ENCODE data around the gene TRIM44. TPM values are rescaled to one million over a fixed set of nuclear protein-coding genes. Genes with fewer than 3 reads are reported as not detected.
"Not testable (repeated sequence)": the region's sequence is repeated elsewhere in the genome, so short reads cannot be mapped to it uniquely, and the experiment has no call there.

Gene TRIM44
- total RNA-seq, 1 donor from 2014 or later: 60.1 TPM

- ATAC-seq (no peak), DNase-seq (ENCODE audit: low spot score) (no peak)
- intact Hi-C loops (cut with DNase I): no loop called here
Observed at GRCh38 chr11:35740061-35740799, 77.7 kb downstream of the TRIM44 start.

DNA sequence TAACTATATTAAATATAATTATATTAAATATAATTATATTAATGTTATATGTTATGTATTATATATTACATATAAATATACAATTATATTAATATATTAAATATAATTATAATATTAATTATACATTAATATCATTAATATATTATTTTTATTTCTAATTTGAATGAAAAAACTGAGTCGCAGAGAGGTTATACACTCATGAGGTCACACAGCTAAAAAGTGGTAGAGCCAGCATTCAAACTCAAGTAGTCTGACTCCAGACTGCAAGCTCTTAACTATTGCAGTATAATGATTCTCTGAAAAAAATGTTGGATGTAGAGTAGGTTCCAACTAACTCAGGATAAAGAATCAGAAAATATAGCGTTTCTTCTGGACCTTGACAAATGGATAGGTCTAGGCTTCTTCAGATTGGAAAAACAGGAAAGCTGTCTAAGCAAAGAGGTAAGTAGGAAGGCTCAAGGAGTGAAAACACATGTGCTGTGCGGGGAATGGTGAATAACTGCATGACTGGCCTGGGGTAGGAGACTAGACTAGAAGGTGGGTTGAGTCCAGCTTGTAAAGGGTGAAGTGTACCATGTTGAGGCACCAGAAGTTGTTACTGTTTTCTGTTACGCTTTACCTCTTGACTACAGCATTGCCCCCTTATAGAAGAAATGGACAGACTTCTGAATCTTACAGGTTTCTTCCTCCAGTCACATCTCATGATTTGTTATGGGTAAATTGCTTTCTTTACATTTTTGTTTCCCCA is 80.3 kb downstream of the TRIM44 start:
- ATAC-seq: no peak
- intact Hi-C loops (cut with DNase I): no loop called here
- no peak for DNase-seq (ENCODE audit: low spot score)

- intact Hi-C loops (cut with DNase I): no loop called here
- ATAC-seq (no peak), DNase-seq (ENCODE audit: low spot score) (no peak)
Observed at GRCh38 chr11:35746356-35747153, 84.0 kb downstream of the TRIM44 start.

DNA sequence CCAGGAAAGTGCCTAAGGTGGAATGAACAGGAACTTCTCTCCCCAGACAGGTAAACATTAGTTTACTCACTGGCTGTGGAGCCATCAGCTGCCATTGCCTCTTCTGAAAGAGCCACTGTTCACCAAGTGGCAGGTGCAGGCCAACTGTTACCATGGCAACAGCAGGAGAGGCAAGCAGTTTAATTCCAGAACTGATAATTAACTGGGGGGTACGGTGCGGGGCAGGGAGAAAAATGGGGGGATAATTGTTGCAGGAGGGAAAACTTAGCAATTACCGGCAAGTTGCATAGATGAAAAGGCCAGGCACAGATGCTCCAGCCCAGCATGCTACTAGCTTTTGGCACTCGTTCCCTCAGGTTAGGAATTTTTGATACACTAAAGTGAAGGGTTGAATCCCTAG is 85.1 kb downstream of the TRIM44 start:
- DNase-seq (ENCODE audit: low spot score): no peak
- intact Hi-C loops (cut with DNase I): no loop called here
- ATAC-seq: no peak

GRCh38 chr11:35748644-35749043 is 86.1 kb downstream of the TRIM44 start:
- DNase-seq (ENCODE audit: low spot score) (no peak), ATAC-seq (no peak)
- intact Hi-C loops (cut with DNase I): no loop called here

- DNase-seq (ENCODE audit: low spot score) (no peak), ATAC-seq (no peak)
- intact Hi-C loops (cut with DNase I): no loop called here
Observed at GRCh38 chr11:35750315-35750714, 87.7 kb downstream of the TRIM44 start.

- DNase-seq (ENCODE audit: low spot score): no peak
- intact Hi-C loops (cut with DNase I): no loop called here
- no peak for ATAC-seq
Observed at GRCh38 chr11:35750981-35751663, 88.5 kb downstream of the TRIM44 start.

- no peak for ATAC-seq
Observed at GRCh38 chr11:35751664-35752061, 89.1 kb downstream of the TRIM44 start.

DNA sequence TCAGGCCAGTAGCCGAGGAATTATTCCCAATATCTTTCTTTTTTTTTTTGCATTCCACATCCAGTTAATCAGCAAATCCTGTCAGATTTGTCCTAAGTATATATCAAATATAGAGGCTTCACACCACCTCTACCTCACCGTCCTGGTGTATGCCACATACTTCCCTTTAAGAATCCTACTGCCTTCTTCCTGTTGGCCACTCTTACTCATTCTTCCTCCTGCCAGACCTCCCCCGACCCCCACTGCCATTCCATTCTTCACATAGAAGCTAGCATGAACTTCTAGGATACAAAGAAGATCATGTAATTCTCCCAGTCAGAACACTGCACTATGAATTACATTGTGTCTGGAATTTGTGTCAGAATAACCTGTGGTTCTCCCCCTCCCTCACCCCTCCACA is 89.5 kb downstream of the TRIM44 start:
- no peak for DNase-seq (ENCODE audit: low spot score)
- ATAC-seq: no peak
- intact Hi-C loops (cut with DNase I): no loop called here

More at GRCh38 chr11:35751664-35752061, 89.1 kb downstream of the TRIM44 start:
- intact Hi-C loops (cut with DNase I): no loop called here
- no peak for DNase-seq (ENCODE audit: low spot score)

DNA sequence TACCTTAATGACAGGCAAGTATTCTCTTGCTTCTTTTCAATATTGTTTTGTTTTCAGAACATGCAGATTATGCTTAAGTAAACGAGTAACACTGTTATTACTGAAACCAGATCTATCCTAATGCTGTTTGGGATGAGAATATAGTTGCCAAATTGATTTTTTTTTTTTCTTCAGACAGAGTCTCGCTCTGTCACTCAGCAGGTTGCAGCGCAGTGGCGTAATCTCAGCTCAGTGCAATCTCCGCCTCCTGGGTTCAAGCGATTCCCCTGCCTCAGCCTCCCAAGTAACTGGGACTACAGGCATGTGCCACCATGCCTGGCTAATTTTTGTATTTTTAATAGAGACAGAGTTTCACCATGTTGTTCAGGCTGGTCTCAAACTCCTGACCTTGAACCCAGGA is 91.0 kb downstream of the TRIM44 start:
- ATAC-seq; DNase-seq (ENCODE audit: low spot score); intact Hi-C loops (cut with DNase I): not testable (repeated sequence)

GRCh38 chr11:35759951-35760350 is 97.4 kb downstream of the TRIM44 start:
- DNase-seq (ENCODE audit: low spot score); ATAC-seq; intact Hi-C loops (cut with DNase I): not testable (repeated sequence)

GRCh38 chr11:35761899-35762298 is 99.3 kb downstream of the TRIM44 start:
- DNase-seq (ENCODE audit: low spot score) (no peak), ATAC-seq (no peak)
- intact Hi-C loops (cut with DNase I): no loop called here

- intact Hi-C loops (cut with DNase I): no loop called here
- DNase-seq (ENCODE audit: low spot score) (no peak), ATAC-seq (no peak)
Observed at GRCh38 chr11:35763301-35763700, 100.7 kb downstream of the TRIM44 start.

GRCh38 chr11:35763765-35764164 is 101.2 kb downstream of the TRIM44 start:
- intact Hi-C loops (cut with DNase I): no loop called here
- no peak for DNase-seq (ENCODE audit: low spot score)
- no peak for ATAC-seq

DNA sequence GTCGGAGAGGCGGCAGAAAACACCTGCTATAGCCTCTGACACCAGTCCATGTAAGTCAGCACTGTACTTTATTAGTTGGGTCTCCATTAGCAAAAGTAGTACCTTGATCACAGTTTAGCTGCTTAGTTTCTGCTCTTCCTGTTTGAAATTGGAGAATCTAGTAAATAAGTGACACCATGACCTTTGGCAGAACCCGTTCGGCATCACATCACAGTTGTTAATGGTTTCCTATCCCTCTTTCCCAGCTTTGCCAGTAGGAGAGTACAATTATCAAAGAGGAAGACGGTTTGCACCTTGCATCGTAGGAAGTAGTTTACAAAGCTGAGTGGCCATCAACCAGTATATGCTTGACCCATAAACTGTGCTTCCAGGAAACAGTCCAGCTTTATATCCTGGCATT is 101.8 kb downstream of the TRIM44 start:
- ATAC-seq (no peak), DNase-seq (ENCODE audit: low spot score) (no peak)
- intact Hi-C loops (cut with DNase I): no loop called here

DNA sequence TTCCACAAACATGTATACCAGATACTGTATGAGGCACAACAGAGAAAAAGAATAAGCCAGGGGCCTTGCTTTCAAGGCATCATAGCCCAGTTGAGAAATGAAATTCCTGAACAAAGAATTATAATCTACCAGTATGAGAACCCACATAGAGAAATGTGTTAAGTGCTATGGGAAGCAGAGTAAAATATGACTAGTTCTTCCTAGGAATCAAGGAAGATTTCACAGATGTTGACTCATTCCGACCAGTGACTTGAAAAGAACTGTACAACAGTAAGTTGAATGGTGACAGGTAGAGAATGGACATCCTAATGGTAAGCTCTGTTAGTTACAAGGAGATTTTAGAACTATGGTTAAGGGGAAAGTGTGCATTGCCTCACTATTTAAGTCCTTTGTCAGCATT is 102.6 kb downstream of the TRIM44 start:
- DNase-seq (ENCODE audit: low spot score): no peak
- intact Hi-C loops (cut with DNase I): no loop called here
- no peak for ATAC-seq

DNA sequence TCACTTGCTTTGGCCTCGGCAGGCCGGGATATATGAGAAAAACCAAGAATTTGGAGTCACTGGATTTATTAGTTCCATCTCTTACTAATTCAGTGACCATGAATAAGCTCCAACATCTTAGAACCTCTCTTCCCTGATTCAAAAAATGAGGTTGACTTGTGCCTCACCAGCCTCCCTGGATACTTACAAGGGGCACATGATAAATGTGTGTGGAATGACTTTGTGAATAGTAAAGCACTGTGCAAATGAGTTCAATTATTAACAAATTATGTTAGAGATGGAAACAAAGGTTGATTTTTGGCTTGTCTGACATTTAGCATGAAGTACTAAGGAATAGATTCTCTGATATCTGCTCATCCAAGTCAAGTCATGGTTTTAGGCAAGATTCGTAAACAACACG is 104.1 kb downstream of the TRIM44 start:
- intact Hi-C loops (cut with DNase I): no loop called here
- ATAC-seq (no peak), DNase-seq (ENCODE audit: low spot score) (no peak)

DNA sequence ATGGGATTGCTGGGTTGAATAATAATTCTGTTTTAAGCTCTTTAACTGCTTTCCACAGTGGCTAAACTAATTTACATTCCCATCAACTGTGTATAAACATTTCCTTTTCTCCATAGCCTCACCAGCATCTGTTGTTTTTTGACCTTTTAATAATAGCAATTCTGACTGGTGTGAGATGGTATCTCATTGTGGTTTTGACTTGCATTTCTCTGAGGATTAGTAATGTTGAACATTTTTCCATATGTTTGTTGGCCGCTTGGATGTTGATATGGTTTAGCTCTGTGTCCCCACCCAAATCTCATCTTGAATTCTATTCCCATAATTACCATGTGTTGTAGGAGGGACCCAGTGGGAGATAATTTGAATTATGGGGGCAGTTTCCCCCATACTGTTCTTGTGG is 107.8 kb downstream of the TRIM44 start:
- ATAC-seq; DNase-seq (ENCODE audit: low spot score): not testable (repeated sequence)

GRCh38 chr11:35771722-35772121 is 109.1 kb downstream of the TRIM44 start:
- DNase-seq (ENCODE audit: low spot score) (no peak), ATAC-seq (no peak)
- intact Hi-C loops (cut with DNase I): no loop called here

More for the DNA sequence above, 107.8 kb downstream of the TRIM44 start:
- intact Hi-C loops (cut with DNase I): not testable (repeated sequence)

Data from sciatic nerve (tissue), 2 donors.